Keratinocyte (primary cell): ENCODE data around the gene FOXB2. TPM values are rescaled to one million over a fixed set of nuclear protein-coding genes. Genes with fewer than 3 reads are reported as not detected.
A peak's percentile ranks its signal among the peaks of the same experiment; 100 is the strongest.

Source experiments
- DNase-seq: peaks from one replicate; pipeline ENCODE4 v3.0.0-alpha.2; 2011; ENCODE audit warnings: low read depth, missing footprints, low spot score
- FAIRE-seq: peaks from 2 replicates; lab custom pipeline; 2011; peaks lifted over from hg19 to GRCh38; lab: Jason Lieb, UNC
- H2AFZ ChIP-seq: 2 replicates; pipeline ENCODE4 v1.6.0; 2012; ENCODE audit warnings: low read length, control low read depth, inconsistent platforms; ENCODE audit not compliant: control insufficient read depth
- H3K27ac ChIP-seq: 2 replicates; pipeline ENCODE4 v1.5.1; 2011; ENCODE audit warnings: low read length; ENCODE audit not compliant: control insufficient read depth, insufficient read depth
- H3K27me3 ChIP-seq: 3 replicates; pipeline ENCODE4 v1.6.0; 2011; ENCODE audit warnings: low read length; ENCODE audit not compliant: control insufficient read depth, insufficient read depth; ENCODE audit errors: extremely low read depth
- H3K36me3 ChIP-seq, 2 experiments: 2 replicates in 1 of 2; 3 replicates in 1 of 2; pipeline ENCODE4 v1.5.1; 2011; ENCODE audit warnings: low read length in 2 of 2, mild to moderate bottlenecking in 1 of 2; ENCODE audit not compliant: control insufficient read depth in 2 of 2, insufficient read depth in 2 of 2; ENCODE audit errors: extremely low read depth in 1 of 2
- H3K4me1 ChIP-seq: 3 replicates; pipeline ENCODE4 v1.5.1; 2011; ENCODE audit warnings: low read length; ENCODE audit not compliant: control insufficient read depth, insufficient read depth; ENCODE audit errors: extremely low read depth
- H3K4me2 ChIP-seq: 3 replicates; pipeline ENCODE4 v1.6.0; 2011; ENCODE audit warnings: low read depth, low read length; ENCODE audit not compliant: control insufficient read depth, insufficient read depth; ENCODE audit errors: extremely low read depth
- H3K4me3 ChIP-seq, 3 experiments: fragments of 200-600 bp in 1 of 3; sonication (generic) in 1 of 3; 2 replicates in 2 of 3; 3 replicates in 1 of 3; pipeline ENCODE4 v1.5.1; 2011 to 2016; ENCODE audit warnings: low read length in 3 of 3, mild to moderate bottlenecking in 3 of 3, control low read depth in 2 of 3, inconsistent platforms in 1 of 3, low read depth in 1 of 3, mixed read lengths in 1 of 3, mixed run types in 1 of 3, moderate library complexity in 1 of 3; ENCODE audit not compliant: control insufficient read depth in 2 of 3, insufficient read depth in 2 of 3; ENCODE audit errors: extremely low read depth in 1 of 3
- H3K79me2 ChIP-seq: 2 replicates; pipeline ENCODE4 v1.6.0; 2012; ENCODE audit warnings: low read length; ENCODE audit not compliant: control insufficient read depth, insufficient read depth
- H3K9ac ChIP-seq: 3 replicates; pipeline ENCODE4 v1.6.0; 2011; ENCODE audit warnings: low read length; ENCODE audit not compliant: control insufficient read depth, insufficient read depth; ENCODE audit errors: extremely low read depth
- H3K9me1 ChIP-seq: 3 replicates; pipeline ENCODE4 v1.6.0; 2011; ENCODE audit warnings: low read length; ENCODE audit not compliant: control insufficient read depth, insufficient read depth; ENCODE audit errors: extremely low read depth
- H3K9me3 ChIP-seq: 2 replicates; pipeline ENCODE4 v1.5.1; 2012; ENCODE audit warnings: low read depth, low read length; ENCODE audit not compliant: control insufficient read depth
- H4K20me1 ChIP-seq: 3 replicates; pipeline ENCODE4 v1.6.0; 2011; ENCODE audit warnings: low read length; ENCODE audit not compliant: control insufficient read depth, insufficient read depth; ENCODE audit errors: extremely low read depth
- EZH2 ChIP-seq: IDR thresholded peaks from one replicate; pipeline ENCODE4 v1.6.1; 2012; ENCODE audit warnings: inconsistent platforms, mild to moderate bottlenecking, low read length, moderate library complexity
- dilution Hi-C: fragments of 300-500 bp; cut with MboI; formaldehyde crosslinking; loops from one replicate; pipeline ENCODE4 v1.7.0; 2020; ENCODE audit warnings: low sequenced_read_pairs; ENCODE audit not compliant: extremely low pct_ligation_motif_present
- polyA plus RNA-seq, 5 experiments: library from polyadenylated mRNA; depleted of rRNA in 3 of 5; stranded (reverse) in 3 of 5; stranded (forward) in 1 of 5; unstranded in 1 of 5; fragments of >200 nt; gene quantifications; 1 replicate in 1 of 5; 2 replicates in 3 of 5; 3 replicates in 1 of 5; pipeline versions ENCODE4 v1.2.1 to v1.2.3, GENCODE V29; 2011 to 2012; ENCODE audit warnings: missing spikeins in 2 of 5, low read depth in 1 of 5, low replicate concordance in 1 of 5
- TF ChIP-seq, protein P1 (sequence below), 3 experiments: IDR thresholded peaks in 1 of 3; conservative IDR thresholded peaks in 1 of 3; optimal IDR thresholded peaks in 1 of 3; 2 replicates in 2 of 3; 3 replicates in 1 of 3; pipeline versions ENCODE3 to v1.5.1; 2011; ENCODE audit warnings: low read length in 3 of 3, mild to moderate bottlenecking in 3 of 3, moderate library complexity in 2 of 3, control low read depth in 1 of 3, inconsistent platforms in 1 of 3; ENCODE audit not compliant: insufficient read depth in 2 of 3; ENCODE audit errors: extremely low read depth in 1 of 3

Gene FOXB2
- polyA plus RNA-seq, 1 donor (not counting 4 experiments of a cell fraction or from before 2014, with no cell fraction given), result not detected

GRCh38 chr9:77021922-77022782 lies 2.7 kb downstream of the FOXB2 start:
- no peaks in the 10 kb centered on the region for H3K9me3 ChIP-seq
- no peak overlapping the region for H3K9ac ChIP-seq
- peaks cover 8% of the 10 kb centered on the region for H3K4me1 ChIP-seq
- H3K79me2 ChIP-seq, result no peaks in the 10 kb centered on the region
- no peak for DNase-seq
- no peak for FAIRE-seq
- TF ChIP-seq EZH2, result no peak
- TF ChIP-seq, protein P1, sequence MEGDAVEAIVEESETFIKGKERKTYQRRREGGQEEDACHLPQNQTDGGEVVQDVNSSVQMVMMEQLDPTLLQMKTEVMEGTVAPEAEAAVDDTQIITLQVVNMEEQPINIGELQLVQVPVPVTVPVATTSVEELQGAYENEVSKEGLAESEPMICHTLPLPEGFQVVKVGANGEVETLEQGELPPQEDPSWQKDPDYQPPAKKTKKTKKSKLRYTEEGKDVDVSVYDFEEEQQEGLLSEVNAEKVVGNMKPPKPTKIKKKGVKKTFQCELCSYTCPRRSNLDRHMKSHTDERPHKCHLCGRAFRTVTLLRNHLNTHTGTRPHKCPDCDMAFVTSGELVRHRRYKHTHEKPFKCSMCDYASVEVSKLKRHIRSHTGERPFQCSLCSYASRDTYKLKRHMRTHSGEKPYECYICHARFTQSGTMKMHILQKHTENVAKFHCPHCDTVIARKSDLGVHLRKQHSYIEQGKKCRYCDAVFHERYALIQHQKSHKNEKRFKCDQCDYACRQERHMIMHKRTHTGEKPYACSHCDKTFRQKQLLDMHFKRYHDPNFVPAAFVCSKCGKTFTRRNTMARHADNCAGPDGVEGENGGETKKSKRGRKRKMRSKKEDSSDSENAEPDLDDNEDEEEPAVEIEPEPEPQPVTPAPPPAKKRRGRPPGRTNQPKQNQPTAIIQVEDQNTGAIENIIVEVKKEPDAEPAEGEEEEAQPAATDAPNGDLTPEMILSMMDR (optimal IDR thresholded peaks at IDR 0.05 in 1 of 3, IDR thresholded peaks at IDR 0.05 in 1 of 3, conservative IDR thresholded peaks at IDR 0.05 in 1 of 3; ENCODE audit: extremely low read depth in 1 of 3, insufficient read depth in 2 of 3, low read length in 3 of 3), result no peak
- peaks cover 65% of the 10 kb centered on the region for H3K27me3 ChIP-seq
- H3K36me3 ChIP-seq, result no peaks in the 10 kb centered on the region
- no peaks in the 10 kb centered on the region for H4K20me1 ChIP-seq
- H2AFZ ChIP-seq, result no peak overlapping the region
- dilution Hi-C loops, result no loop called here
- H3K4me2 ChIP-seq, result peak overlapping the region; percentile 32
- H3K9me1 ChIP-seq, result no peaks in the 10 kb centered on the region
- no peak overlapping the region for H3K27ac ChIP-seq
- no peak overlapping the region for H3K4me3 ChIP-seq

DNA sequence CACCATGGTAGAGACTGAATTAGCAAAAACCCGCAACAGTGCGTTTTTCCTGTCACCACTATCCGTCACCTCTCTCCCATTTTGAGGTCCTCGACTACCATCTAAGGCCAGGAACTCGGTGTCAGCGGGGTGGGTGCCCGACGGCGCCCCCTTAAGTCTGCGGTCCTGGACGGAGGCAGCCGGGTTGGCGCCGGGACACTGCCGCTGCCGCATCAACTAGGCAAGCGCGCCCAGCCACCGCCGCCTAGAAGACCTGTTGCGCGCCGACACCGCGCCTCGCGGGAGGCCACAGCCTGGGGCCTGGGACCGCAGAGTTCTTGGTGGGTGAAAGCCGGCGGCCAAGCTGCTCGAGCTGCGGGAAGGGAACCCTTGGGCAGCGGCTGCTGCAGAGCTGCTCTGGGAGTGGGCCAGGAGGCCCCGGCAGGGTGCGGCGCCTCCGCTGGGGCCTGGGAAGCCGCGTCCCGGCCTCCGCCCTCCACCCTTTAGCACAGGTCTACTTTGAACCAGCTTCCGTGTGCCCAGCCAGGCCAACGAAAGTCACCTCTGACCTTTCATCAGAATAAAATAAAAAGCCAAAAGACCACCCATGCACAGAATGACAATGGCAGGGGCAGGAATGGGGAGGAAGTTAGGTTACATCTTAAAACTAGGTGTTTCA lies 3.5 kb downstream of the FOXB2 start:
- H3K27me3 ChIP-seq, result peaks cover 58% of the 10 kb centered on the region
- no peaks in the 10 kb centered on the region for H4K20me1 ChIP-seq
- H3K4me1 ChIP-seq, result peaks cover 8% of the 10 kb centered on the region
- no peak overlapping the region for H3K4me3 ChIP-seq
- H3K27ac ChIP-seq, result no peak overlapping the region
- no peak overlapping the region for H2AFZ ChIP-seq
- H3K79me2 ChIP-seq, result no peaks in the 10 kb centered on the region
- no peak overlapping the region for H3K9ac ChIP-seq
- FAIRE-seq (no peak), DNase-seq (no peak)
- H3K9me3 ChIP-seq, result no peaks in the 10 kb centered on the region
- H3K9me1 ChIP-seq, result no peaks in the 10 kb centered on the region
- H3K4me2 ChIP-seq, result no peak overlapping the region
- dilution Hi-C loops, result no loop called here
- TF ChIP-seq, protein P1 (optimal IDR thresholded peaks at IDR 0.05 in 1 of 3, IDR thresholded peaks at IDR 0.05 in 1 of 3, conservative IDR thresholded peaks at IDR 0.05 in 1 of 3; ENCODE audit: extremely low read depth in 1 of 3, insufficient read depth in 2 of 3, low read length in 3 of 3), result no peak
- TF ChIP-seq EZH2, result no peak
- no peaks in the 10 kb centered on the region for H3K36me3 ChIP-seq
